ENCODE data around the gene ANXA4. TPM values are rescaled to one million over a fixed set of nuclear protein-coding genes. Genes with fewer than 3 reads are reported as not detected.
A peak's percentile ranks its signal among the peaks of the same experiment; 100 is the strongest.

ANXA4 gene
- total and polyA plus RNA-seq, 2 of the 13 experiments (the other 11 are each of a cell fraction or from before 2014, with no cell fraction given) = 155 to 168 TPM

DNA sequence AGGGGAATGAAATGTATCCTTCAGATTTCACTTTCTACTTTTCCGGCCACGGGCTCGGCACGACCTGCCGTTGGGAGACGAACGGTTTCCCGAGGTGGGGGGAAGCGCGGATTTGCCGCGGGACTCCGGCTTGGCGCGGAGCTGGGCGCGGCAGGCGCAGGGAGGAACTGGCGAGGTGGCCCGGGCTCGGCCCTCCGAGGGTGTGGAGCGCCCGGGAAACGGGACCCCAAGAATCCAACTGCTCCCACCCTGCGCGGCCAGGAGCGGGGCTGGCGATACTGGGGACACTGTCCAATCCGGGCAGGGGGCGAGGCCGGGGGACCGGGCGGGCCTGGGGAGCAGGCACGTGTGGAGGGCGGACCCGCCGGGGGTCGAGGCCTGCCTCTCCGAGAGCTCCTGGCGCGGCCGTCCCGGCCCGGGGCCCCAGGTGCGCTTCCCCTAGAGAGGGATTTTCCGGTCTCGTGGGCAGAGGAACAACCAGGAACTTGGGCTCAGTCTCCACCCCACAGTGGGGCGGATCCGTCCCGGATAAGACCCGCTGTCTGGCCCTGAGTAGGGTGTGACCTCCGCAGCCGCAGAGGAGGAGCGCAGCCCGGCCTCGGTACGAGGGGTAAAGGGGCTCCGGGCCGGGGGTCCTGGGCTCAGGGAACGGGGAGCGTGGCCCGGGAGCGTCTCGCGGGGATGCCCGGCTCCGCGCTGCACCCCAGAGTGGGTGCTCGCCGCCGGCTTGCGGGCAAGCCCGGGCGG, at the start of gene ANXA4 (continued):
- TF ChIP-seq, protein P1, sequence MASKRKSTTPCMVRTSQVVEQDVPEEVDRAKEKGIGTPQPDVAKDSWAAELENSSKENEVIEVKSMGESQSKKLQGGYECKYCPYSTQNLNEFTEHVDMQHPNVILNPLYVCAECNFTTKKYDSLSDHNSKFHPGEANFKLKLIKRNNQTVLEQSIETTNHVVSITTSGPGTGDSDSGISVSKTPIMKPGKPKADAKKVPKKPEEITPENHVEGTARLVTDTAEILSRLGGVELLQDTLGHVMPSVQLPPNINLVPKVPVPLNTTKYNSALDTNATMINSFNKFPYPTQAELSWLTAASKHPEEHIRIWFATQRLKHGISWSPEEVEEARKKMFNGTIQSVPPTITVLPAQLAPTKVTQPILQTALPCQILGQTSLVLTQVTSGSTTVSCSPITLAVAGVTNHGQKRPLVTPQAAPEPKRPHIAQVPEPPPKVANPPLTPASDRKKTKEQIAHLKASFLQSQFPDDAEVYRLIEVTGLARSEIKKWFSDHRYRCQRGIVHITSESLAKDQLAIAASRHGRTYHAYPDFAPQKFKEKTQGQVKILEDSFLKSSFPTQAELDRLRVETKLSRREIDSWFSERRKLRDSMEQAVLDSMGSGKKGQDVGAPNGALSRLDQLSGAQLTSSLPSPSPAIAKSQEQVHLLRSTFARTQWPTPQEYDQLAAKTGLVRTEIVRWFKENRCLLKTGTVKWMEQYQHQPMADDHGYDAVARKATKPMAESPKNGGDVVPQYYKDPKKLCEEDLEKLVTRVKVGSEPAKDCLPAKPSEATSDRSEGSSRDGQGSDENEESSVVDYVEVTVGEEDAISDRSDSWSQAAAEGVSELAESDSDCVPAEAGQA (IDR thresholded peaks at IDR 0.05; ENCODE audit: low read depth) = no peak
- TF ChIP-seq, protein P1 (CRISPR knock-in tag; IDR thresholded peaks at IDR 0.05; ENCODE audit: borderline replicate concordance) = no peak; the same call in 1 of the 2 replicates
- TF ChIP-seq ZNF614 (CRISPR knock-in tag; IDR thresholded peaks at IDR 0.05; ENCODE audit: borderline replicate concordance) (peak; percentile 60; the same call in 1 of the 2 replicates), IRX3 (CRISPR knock-in tag; IDR thresholded peaks at IDR 0.05; ENCODE audit: borderline replicate concordance, low read depth) (peak; percentile 54; the same call in 1 of the 2 replicates), BCLAF1 (IDR thresholded peaks at IDR 0.05) (no peak), ZSCAN30 (CRISPR knock-in tag; IDR thresholded peaks at IDR 0.05) (no peak), ZNF337 (CRISPR knock-in tag; IDR thresholded peaks at IDR 0.05; ENCODE audit: borderline replicate concordance, low read depth) (peak; percentile 83; the same call in 1 of the 2 replicates), ZNF557 (CRISPR knock-in tag; IDR thresholded peaks at IDR 0.05) (no peak; the same call in 1 of the 2 replicates)
- TF ChIP-seq, protein P2, sequence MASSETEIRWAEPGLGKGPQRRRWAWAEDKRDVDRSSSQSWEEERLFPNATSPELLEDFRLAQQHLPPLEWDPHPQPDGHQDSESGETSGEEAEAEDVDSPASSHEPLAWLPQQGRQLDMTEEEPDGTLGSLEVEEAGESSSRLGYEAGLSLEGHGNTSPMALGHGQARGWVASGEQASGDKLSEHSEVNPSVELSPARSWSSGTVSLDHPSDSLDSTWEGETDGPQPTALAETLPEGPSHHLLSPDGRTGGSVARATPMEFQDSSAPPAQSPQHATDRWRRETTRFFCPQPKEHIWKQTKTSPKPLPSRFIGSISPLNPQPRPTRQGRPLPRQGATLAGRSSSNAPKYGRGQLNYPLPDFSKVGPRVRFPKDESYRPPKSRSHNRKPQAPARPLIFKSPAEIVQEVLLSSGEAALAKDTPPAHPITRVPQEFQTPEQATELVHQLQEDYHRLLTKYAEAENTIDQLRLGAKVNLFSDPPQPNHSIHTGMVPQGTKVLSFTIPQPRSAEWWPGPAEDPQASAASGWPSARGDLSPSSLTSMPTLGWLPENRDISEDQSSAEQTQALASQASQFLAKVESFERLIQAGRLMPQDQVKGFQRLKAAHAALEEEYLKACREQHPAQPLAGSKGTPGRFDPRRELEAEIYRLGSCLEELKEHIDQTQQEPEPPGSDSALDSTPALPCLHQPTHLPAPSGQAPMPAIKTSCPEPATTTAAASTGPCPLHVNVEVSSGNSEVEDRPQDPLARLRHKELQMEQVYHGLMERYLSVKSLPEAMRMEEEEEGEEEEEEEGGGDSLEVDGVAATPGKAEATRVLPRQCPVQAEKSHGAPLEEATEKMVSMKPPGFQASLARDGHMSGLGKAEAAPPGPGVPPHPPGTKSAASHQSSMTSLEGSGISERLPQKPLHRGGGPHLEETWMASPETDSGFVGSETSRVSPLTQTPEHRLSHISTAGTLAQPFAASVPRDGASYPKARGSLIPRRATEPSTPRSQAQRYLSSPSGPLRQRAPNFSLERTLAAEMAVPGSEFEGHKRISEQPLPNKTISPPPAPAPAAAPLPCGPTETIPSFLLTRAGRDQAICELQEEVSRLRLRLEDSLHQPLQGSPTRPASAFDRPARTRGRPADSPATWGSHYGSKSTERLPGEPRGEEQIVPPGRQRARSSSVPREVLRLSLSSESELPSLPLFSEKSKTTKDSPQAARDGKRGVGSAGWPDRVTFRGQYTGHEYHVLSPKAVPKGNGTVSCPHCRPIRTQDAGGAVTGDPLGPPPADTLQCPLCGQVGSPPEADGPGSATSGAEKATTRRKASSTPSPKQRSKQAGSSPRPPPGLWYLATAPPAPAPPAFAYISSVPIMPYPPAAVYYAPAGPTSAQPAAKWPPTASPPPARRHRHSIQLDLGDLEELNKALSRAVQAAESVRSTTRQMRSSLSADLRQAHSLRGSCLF (CRISPR knock-in tag; IDR thresholded peaks at IDR 0.05; ENCODE audit: borderline replicate concordance) = peak; percentile 64; the same call in 1 of the 2 replicates
- TF ChIP-seq, protein P3, sequence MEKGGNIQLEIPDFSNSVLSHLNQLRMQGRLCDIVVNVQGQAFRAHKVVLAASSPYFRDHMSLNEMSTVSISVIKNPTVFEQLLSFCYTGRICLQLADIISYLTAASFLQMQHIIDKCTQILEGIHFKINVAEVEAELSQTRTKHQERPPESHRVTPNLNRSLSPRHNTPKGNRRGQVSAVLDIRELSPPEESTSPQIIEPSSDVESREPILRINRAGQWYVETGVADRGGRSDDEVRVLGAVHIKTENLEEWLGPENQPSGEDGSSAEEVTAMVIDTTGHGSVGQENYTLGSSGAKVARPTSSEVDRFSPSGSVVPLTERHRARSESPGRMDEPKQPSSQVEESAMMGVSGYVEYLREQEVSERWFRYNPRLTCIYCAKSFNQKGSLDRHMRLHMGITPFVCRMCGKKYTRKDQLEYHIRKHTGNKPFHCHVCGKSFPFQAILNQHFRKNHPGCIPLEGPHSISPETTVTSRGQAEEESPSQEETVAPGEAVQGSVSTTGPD (CRISPR knock-in tag; IDR thresholded peaks at IDR 0.05) = no peak

All from HepG2 (cell line).